DMS79 treated with DMSO at 0.1 percent for 48 hours (cell line): ENCODE measurements around the gene CLDN14.

ENCODE experiments used
- DNase-seq: peaks from one replicate; lab custom pipeline; 2025; lab: John Stamatoyannopoulos, UW

CLDN14 gene

DNA sequence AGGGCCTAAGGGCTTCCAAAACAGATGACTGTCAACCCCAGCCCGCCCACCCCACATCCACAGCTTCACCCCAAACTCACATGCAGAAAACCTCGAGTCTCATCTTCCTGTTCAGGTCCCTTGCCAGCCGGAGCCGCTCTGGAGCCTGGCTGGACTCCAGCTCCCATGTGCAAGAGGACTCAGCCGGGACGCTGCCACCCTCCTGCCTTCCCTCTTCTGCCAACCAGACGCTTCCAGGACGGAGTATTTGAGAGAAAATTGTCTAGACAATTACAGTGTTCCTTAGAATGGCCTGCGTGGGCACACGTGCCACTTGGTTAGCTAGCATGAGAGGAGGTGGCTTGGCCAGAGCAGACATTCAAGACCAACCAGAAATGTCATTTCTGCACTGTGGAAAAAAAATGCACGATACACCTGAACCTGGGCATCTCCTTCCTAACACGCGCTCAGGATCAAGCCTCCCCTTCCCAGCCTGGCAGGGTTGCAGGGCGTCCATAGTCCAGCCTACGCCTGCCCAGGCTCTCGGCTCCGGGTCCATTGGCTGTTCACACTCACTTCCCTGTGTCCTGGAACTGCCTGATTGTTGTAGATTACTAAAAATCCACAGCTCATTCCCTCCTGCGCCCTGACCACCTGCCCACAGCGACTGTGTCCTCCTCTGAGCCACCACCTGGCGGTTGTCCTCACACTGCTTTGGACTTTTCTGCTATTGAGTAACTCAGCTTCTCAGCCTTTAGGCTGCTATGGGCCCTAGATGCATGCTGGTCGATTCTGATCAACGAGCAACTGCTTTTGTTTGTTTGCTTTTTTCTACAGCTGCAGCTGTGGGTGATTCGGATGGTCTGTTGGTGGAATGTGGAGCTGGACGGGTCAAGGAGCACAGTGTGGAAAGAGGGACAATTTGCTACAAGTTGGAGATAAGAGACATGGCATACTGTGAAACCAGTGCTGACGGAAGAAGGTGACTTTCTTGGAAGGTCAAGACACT lies at the start of gene CLDN14:
Gene CLDN14, minus strand, starts transcription at position 708 of the 988 bp plus-strand sequence. CDS start 18,427 bp downstream, outside the sequence.
- DNase-seq: no peak

GRCh38 chr21:36528716-36529115 lies 48.8 kb upstream of the CLDN14 start:
- no peak for DNase-seq

DNA sequence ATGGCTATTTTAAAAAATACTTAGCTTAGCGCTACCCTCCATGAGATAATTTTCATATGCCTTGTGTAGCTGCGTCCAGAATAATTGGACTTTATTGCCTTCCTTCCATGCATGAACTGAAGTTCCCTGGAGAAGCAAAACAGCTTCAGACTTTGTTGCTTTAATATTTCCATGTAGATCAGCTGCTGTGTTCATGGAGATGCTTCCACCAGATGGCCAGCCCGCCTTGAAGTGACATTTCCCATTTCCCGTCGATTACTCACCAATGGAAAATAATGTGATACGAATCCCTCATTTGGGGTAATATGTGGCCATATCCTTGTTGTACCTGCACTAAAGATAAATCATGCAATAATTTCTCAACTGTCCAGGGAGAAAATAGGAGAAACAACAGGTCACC lies 47.4 kb upstream of the CLDN14 start:
- no peak for DNase-seq

GRCh38 chr21:36526104-36526503 lies 46.2 kb upstream of the CLDN14 start:
- DNase-seq: no peak

DNA sequence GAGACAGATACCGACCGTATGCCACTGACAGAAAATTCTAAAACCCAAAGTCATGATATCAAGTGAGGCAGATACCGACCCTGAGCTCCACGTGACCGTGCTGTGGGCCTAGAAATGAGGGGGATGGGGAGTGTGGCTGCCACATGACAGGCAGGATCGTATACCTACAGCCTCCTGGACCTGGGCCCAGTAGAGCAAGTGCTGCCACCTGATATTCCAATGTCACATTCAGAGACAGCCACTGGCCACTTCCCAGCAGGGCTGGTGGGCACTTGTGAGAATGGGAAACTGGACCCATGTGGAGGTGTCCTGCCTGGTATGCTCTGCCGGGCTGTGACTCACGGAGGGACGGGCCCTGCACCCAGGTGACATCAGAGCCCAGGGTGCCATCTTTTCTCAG lies 44.6 kb upstream of the CLDN14 start:
- DNase-seq: no peak

DNA sequence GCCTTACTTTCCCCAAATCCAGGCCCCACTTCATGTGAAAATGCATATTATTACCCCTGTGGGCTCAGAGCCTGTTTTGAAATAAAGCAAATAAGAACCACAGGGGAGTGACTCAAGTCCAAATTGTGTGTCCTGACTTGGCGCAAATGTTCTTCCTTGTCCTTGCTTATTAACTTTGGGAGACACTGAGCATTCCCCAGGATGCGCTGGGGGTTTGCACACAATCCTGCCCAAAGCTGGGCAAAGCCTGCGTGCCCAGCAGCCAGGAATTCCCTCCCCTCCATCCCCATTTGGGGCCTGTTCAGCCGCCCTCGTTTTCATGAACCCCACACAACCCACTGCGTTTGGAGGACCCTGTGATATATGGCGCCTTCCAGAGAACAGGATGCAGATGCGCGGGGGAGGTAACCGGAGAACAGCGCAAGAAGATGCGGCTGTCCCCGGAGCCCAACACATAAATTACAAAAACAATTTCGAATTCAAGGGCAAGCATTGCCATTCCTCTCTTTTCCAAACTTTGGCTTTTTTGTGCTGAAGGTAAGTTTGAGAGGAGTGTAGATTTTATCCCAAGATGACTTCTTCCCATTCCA lies 42.4 kb upstream of the CLDN14 start:
- DNase-seq: no peak

GRCh38 chr21:36518883-36519492 lies 39.1 kb upstream of the CLDN14 start:
- DNase-seq: no peak

- no peak for DNase-seq
Observed at GRCh38 chr21:36517366-36518075, 37.6 kb upstream of the CLDN14 start.

DNA sequence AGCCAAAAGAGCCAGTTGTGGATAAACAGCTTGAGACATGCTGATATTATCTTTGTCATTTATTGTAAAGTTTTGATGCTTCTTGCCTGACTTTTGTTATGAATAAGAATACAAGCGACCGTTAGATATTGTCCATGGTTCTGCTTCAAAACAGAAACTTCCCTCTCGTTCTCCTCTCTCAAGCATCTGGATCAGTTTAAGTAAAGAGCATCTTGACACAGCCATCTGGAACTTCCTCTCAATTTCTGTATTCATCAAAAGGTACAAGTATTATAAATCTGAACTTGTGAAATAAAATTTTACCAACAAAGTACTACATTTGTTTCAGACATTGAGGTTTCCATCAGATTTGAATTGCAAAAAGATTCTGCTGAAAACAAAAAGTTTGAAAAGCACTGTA lies 36.4 kb upstream of the CLDN14 start:
- DNase-seq: no peak

GRCh38 chr21:36513430-36513829 lies 33.5 kb upstream of the CLDN14 start:
- no peak for DNase-seq

- no peak for DNase-seq
Observed at GRCh38 chr21:36512971-36513370, 33.0 kb upstream of the CLDN14 start.

DNA sequence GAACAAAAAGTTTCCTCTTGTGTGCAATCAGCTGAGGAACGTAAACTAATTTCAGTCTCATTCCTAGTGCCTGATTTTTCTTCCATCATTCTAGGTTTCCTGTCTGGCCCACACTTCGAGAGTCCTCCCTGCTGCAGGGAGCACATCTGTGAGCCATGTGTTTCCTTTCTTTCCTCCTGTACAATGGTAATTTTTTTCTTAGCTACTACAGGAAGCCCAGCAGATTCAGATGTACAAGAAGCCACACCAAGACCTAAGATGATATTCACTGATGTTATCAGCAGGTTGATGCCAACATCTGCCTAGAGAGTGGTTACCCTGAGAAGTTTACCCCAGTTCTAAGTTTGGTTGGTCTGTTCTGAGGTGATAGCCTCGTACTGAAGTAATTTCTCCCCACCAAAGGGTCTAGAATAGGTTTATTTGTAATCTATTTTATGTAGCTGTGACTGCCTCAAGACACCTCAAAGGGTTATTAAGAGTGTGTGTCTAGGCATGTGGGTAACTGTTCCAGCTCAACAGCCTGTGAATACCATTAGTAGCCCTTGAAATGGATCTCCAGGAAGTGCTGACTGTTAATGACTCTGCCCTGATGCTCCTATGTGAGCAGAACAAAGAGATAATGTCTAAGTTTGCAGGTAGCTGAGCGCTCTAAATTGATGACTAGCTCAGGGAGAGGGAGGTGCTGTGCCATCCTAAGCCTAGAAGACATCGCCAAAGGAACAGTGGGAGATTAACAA lies 31.7 kb upstream of the CLDN14 start:
- DNase-seq: no peak

GRCh38 chr21:36510911-36511310 lies 31.0 kb upstream of the CLDN14 start:
- DNase-seq: no peak

DNA sequence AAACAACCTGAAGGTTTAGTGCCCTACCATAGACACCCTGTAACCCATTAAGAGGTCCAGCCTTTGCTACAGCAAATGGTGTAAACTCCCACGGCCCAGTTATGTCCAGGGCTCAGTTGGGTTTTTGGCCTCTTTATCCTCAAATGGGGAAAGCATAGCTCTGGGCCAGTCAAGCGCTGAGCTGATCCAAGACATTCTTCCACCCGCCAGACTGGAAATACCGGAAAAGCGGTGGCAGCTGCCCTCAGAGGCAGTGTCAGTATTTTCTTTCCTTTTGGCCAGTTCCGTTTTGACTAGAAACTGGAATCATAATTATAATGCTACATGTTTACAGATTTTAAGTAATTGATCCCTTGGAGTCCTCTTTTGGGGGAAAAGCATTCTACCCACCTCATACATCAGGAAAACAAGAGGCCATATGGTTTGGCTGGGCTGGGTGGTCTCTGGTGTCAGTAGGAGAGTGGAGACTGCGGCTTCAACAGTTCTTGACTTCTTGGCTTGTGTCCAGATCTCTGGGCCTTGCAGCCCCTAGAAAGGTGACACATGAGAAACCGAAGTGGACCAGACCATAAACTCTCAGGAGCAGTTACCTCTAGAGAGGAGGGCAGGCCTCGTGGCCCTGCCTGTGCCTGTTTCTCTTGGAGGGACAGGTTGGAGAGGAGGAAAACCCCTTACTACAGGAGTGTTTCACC lies 30.2 kb upstream of the CLDN14 start:
- peak; percentile 47 for DNase-seq

- DNase-seq: no peak
Observed at GRCh38 chr21:36508948-36509347, 29.0 kb upstream of the CLDN14 start.

DNA sequence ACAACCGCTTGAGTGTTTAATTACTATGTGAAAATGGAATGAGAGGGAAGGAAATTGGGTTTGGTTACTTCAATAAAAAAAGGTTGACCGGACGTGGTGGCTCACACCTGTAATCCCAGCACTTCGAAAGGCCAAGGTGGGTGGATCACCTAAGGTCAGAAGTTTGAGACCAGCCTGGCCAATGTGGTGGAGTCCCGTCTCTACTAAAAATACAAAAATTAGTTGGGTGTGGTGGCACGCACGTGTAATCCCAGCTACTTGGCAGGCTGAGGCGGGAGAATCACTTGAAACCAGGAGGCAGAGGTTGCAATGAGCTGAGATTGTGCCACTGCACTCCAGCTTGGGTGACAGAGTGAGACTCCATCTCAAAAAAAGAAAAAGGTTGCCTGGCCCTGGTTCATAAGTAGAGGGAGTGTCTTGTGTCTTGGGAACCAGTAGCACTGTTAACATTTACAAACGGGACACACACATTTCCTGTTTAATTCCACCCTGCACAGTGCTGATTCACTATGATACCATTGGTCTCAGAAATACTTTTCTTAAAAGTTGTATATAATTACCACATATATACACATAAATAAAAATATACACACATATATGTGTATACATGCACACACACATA lies 27.6 kb upstream of the CLDN14 start:
- no peak for DNase-seq

GRCh38 chr21:36506482-36506881 lies 26.6 kb upstream of the CLDN14 start:
- no peak for DNase-seq

- DNase-seq: peak; percentile 41
Observed at GRCh38 chr21:36504067-36505058, 24.4 kb upstream of the CLDN14 start.

GRCh38 chr21:36502365-36502764 lies 22.4 kb upstream of the CLDN14 start:
- no peak for DNase-seq
